SK-N-SH (cell line): Measurements from ENCODE around the gene SACM1L.

Source experiments
- CTCF ChIP-seq: fragments of 200-600 bp; sonication (generic); IDR thresholded peaks from 2 replicates; pipeline ENCODE4 v1.6.1; 2017; ENCODE audit warnings: antibody characterized with exemption, mild to moderate bottlenecking, moderate library complexity
- EZH2phosphoT487 ChIP-seq: fragments of 200-600 bp; sonication (generic); IDR thresholded peaks from 2 replicates; pipeline ENCODE4 v1.6.1; 2017; ENCODE audit warnings: low read depth, mixed run types, mild to moderate bottlenecking, antibody characterized with exemption, moderate library complexity, borderline replicate concordance
- REST ChIP-seq: IDR thresholded peaks from 2 replicates; pipeline ENCODE4 v1.6.1; 2012; ENCODE audit warnings: mild to moderate bottlenecking, low read depth, low read length, moderate library complexity
- SMC3 ChIP-seq: IDR thresholded peaks from 2 replicates; pipeline ENCODE4 v1.6.1; 2012; ENCODE audit warnings: low read depth, low read length, improper control_type of control experiment
- ZBTB33 ChIP-seq: IDR thresholded peaks from 2 replicates; pipeline ENCODE4 v1.4.0; 2012; ENCODE audit warnings: low read depth, borderline replicate concordance

- TF ChIP-seq REST (no peak), CTCF (no peak), ZBTB33 (no peak), SMC3 (no peak), EZH2phosphoT487 (no peak)
Observed at GRCh38 chr3:45773072-45773471, 83.9 kb downstream of the SACM1L start.
